Adrenal gland (tissue), 12 donors: ENCODE measurements around the gene RUFY4. TPM values are rescaled to one million over a fixed set of nuclear protein-coding genes. Genes with fewer than 3 reads are reported as not detected.

Experiments
- DNase-seq, 7 donors: peaks; one replicate each; pipeline ENCODE4 v3.0.0-alpha.2; 2019 to 2020
- H3K27ac ChIP-seq, 5 donors: fragments of 200-600 bp; sonication (generic) in 4 of 5; 1 replicate in 3 of 5; 2 replicates in 2 of 5; pipeline versions ENCODE4 v1.5.1 to v1.8.0; 2016 to 2020; ENCODE audit warnings: mild to moderate bottlenecking in 1 of 5
- H3K27me3 ChIP-seq: fragments of 200-600 bp; 2 replicates; pipeline ENCODE4 v1.8.0; 2021
- H3K36me3 ChIP-seq, 2 donors: fragments of 200-600 bp; replicated peaks in 1 of 2; 1 replicate in 1 of 2; 2 replicates in 1 of 2; pipeline versions ENCODE4 v1.5.1 to v1.8.0; 2018 to 2022
- H3K4me1 ChIP-seq, 2 donors: fragments of 200-600 bp; replicated peaks in 1 of 2; 1 replicate in 1 of 2; 2 replicates in 1 of 2; pipeline versions ENCODE4 v1.5.1 to v1.8.0; 2018 to 2021
- H3K4me3 ChIP-seq, 4 donors: fragments of 200-600 bp; sonication (generic) in 3 of 4; one replicate each; pipeline ENCODE4 v1.5.1; 2016 to 2018
- H3K9me3 ChIP-seq, 3 donors: fragments of 200-600 bp; sonication (generic) in 1 of 3; replicated peaks in 1 of 3; 1 replicate in 2 of 3; 2 replicates in 1 of 3; pipeline versions ENCODE4 v1.5.1 to v1.8.0; 2016 to 2021
- CTCF ChIP-seq, 6 experiments: fragments of 450-650 bp in 4 of 6; fragments of 200-600 bp in 2 of 6; sonication (generic) in 1 of 6; IDR thresholded peaks; 1 replicate in 5 of 6; 2 replicates in 1 of 6; pipeline versions ENCODE4 v1.5.1 to v1.8.0; 2016 to 2021; ENCODE audit warnings: antibody characterized with exemption in 6 of 6, mild to moderate bottlenecking in 2 of 6, moderate library complexity in 1 of 6
- POLR2A ChIP-seq, 2 donors: fragments of 450-650 bp; IDR thresholded peaks; one replicate each; pipeline ENCODE4 v1.6.1; 2017; ENCODE audit warnings: antibody characterized with exemption in 2 of 2, mild to moderate bottlenecking in 2 of 2, moderate library complexity in 1 of 2
- WGBS, 4 donors: extraction: QIAGEN DNeasy Blood & Tissue Kit in 2 of 4; methylation state at CpG; one replicate each; pipeline versions ENCODE4 v1.1.5 to v1.1.7; 2013 to 2017; 5-methylcytosine and 5-hydroxymethylcytosine counted together
- intact Hi-C, 2 donors: fragments of 100-400 bp; cut with DNase I; formaldehyde crosslinking; loops; one replicate each; pipeline versions ENCODE4 v1.14.1 to v1.15.0; 2022 to 2023
- polyA plus RNA-seq, 3 donors: library from polyadenylated mRNA; stranded (reverse); fragments of 200-250 nt in 2 of 3; fragments of 350-450 nt in 1 of 3; fragmentation: Illumina TruSeq in 1 of 3; extraction: RNeasy Lipid Tissue Mini Kit (QIAGEN cat#74804) in 1 of 3; gene quantifications; one replicate each; pipeline ENCODE4 v1.2.3, GENCODE V29; 2013 to 2014
- total RNA-seq, 9 donors: library from RNA; depleted of rRNA in 4 of 9; stranded (reverse); fragments of >200 nt in 4 of 9; fragments of 120-200 nt in 1 of 9; fragmentation: NEBNext Ultra II Directional in 1 of 9; extraction: Animal tissue kit (Norgen Biotek cat#: 25700) in 1 of 9; gene quantifications; one replicate each; pipeline versions ENCODE4 v1.1.0 to v1.2.4, GENCODE V29; 2013 to 2023
- donor health status: healthy with polysubstance abuse.
- donor health status: Bipolar disorder and iron deficiency.
- donor health status: DM: yes; HTN: yes; CAD: no.
- donor health status: DM: no; HTN: no; CAD: no.
- donor health status: DM: no; HTN: no; CAD: no.
- donor health status: DM: yes; HTN: yes; CAD: no.

Gene RUFY4
- total and polyA plus RNA-seq, 12 donors, result 0.09 to 1.9 (median 0.47) TPM; not detected in 3

- Histone ChIP-seq H3K27ac (no peak overlapping the region), H3K36me3 (no peaks in the 10 kb centered on the region), H3K4me3 (no peak overlapping the region), H3K27me3 (no peaks in the 10 kb centered on the region), H3K9me3 (peaks cover 0 to 4% (median 0%) of the 10 kb centered on the region in 3 donors), H3K4me1 (no peaks in the 10 kb centered on the region)
- intact Hi-C loops, result no loop called here
- TF ChIP-seq POLR2A (IDR thresholded peaks at IDR 0.05) (no peak), CTCF (IDR thresholded peaks at IDR 0.05) (no peak)
- no peak for DNase-seq
Measured at GRCh38 chr2:218086478-218086877, 17.4 kb downstream of the RUFY4 start.

GRCh38 chr2:218089259-218089658 is 20.2 kb downstream of the RUFY4 start:
- WGBS, 4 donors, result 71 to 75% (median 72%) methylated on average over 8 of the region's 8 CpGs
- H3K36me3 ChIP-seq, result no peaks in the 10 kb centered on the region
- H3K4me1 ChIP-seq, result no peaks in the 10 kb centered on the region
- TF ChIP-seq POLR2A (IDR thresholded peaks at IDR 0.05) (no peak), CTCF (IDR thresholded peaks at IDR 0.05) (no peak)
- H3K27me3 ChIP-seq, result no peaks in the 10 kb centered on the region
- H3K27ac ChIP-seq, result no peak overlapping the region
- no peak for DNase-seq
- intact Hi-C loops, result no loop called here
- H3K4me3 ChIP-seq, result no peak overlapping the region
- H3K9me3 ChIP-seq, result peaks cover 0 to 4% (median 0%) of the 10 kb centered on the region in 3 donors

GRCh38 chr2:218091746-218092145 is 22.7 kb downstream of the RUFY4 start:
- 59 to 88% (median 79%) methylated on average over 3 of the region's 3 CpGs for WGBS, 4 donors
- intact Hi-C loops, result no loop called here
- no peak for TF ChIP-seq POLR2A (IDR thresholded peaks at IDR 0.05)
- TF ChIP-seq CTCF (IDR thresholded peaks at IDR 0.05), result no peak
- H3K4me3 ChIP-seq, result no peak overlapping the region
- no peak overlapping the region for H3K27ac ChIP-seq
- no peaks in the 10 kb centered on the region for H3K9me3 ChIP-seq
- no peaks in the 10 kb centered on the region for H3K4me1 ChIP-seq
- H3K27me3 ChIP-seq, result no peaks in the 10 kb centered on the region
- H3K36me3 ChIP-seq, result no peaks in the 10 kb centered on the region
- no peak for DNase-seq

- no peak overlapping the region for H3K4me3 ChIP-seq
- no peaks in the 10 kb centered on the region for H3K36me3 ChIP-seq
- intact Hi-C loops, result no loop called here
- DNase-seq, result no peak
- WGBS, 4 donors, result 83 to 87% (median 84%) methylated on average over 3 of the region's 3 CpGs
- no peaks in the 10 kb centered on the region for H3K4me1 ChIP-seq
- no peak overlapping the region for H3K27ac ChIP-seq
- TF ChIP-seq CTCF (IDR thresholded peaks at IDR 0.05) (no peak), POLR2A (IDR thresholded peaks at IDR 0.05) (no peak)
- no peaks in the 10 kb centered on the region for H3K27me3 ChIP-seq
- no peaks in the 10 kb centered on the region for H3K9me3 ChIP-seq
Measured at GRCh38 chr2:218093879-218094278, 24.8 kb downstream of the RUFY4 start.
